ENCODE results near the gene ERICH6B.

The ERICH6B gene

DNA sequence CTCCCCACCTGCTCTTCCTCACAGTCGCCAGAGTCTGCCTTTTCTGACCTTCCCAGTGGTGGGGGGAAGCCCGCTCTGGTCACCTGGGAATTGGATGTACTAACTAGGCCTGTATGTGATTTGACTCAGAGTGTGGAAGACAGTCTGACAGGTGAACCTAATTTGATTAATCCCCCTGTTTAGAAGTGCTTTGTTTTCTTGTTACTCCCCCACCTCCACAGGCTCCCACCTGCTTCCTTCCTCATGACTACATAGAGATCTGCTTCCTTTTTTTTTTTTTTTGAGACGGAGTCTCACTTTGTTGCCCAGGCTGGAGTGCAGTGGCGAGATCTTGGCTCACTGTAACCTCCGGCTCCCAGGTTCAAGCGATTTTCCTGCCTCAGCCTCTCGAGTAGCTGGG, 106.8 kb downstream of the ERICH6B start:
- DNase-seq: no peak

DNA sequence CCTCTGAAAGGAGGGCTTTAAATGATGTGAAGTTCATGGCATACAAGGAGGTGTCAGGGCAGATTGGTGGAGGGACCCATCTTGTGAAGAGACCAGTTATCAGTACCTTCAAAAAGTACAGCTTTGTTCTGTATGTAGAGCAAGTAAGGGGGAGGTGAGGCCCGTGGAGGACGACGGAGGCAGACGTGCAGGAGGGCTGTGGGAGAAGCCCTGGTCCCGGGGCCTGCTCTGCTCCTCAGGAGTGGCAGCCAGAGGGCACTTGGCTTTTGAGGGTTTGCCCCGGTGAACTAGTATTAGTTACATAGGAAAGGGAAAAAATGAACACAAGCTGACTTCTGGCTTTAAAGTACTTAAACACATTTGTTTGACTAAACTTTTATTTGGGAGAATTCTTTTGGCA, 108.7 kb downstream of the ERICH6B start:
- no peak for DNase-seq

DNA sequence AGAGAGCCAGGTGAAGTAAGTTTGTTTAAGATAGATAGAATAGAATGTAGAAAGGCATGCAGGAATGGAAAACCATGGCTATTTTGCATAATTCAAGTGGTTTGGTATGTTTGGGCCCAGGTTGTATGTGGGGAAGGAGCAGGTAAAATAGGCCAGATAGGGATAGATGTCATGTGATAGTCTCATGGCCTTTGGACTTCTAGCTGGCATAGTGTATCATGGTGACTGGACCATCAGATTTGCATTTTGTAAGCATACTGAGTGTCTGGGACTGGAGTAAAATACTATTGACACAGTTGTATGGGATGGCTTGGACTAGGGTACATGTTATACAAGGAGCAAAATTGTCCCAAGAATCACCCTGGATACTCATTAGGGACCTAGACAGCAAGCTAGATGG, 111.9 kb downstream of the ERICH6B start:
- no peak for DNase-seq

DNA sequence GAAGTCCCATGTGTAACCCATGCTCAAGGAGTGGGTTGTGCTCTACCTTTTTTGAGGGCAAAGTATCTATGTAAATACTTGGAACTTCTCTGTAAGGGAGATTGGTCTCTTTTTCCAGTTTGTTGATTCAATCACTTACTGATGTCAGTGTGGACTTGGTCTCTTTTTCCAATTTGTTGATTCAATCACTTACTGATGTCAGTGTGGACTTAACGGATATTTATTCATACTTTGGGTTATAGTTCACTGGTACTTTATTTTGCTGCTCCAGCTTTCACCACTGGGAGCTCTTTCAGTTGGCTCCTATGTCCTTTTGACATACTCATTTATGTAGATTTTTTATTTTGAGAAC, 114.4 kb downstream of the ERICH6B start:
- no peak for DNase-seq

DNA sequence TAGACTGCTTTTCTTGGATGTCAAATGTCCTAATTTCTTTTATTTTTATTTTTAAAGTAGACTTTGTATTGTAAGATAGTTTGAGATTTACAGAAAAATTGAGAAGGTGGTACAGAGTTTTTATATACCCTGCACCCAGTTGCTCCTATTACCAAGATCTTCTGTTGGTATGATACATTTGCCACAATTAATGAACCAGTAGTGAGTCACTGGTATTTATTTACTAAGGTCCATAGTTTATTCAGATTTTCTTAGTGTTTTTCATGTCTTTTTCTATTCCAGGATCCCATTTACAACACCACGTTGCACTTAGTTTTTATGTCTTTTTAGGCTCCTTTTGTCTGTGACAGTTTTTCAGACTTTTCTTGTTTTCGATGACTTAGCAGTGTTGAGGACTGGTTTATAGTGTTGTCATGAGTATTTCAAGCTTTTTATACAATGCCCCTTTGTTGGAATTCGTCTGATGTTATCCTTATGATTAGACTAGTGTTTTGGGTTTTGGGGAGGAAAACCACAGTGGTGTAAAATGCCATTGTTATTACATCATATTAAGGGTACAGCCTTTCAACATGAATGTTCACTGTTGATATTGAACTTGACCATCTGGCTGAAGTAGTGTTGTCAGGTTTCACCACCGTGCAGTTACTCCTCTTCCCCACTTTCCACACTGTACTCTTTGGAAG, 114.9 kb downstream of the ERICH6B start:
- no peak for DNase-seq

DNA sequence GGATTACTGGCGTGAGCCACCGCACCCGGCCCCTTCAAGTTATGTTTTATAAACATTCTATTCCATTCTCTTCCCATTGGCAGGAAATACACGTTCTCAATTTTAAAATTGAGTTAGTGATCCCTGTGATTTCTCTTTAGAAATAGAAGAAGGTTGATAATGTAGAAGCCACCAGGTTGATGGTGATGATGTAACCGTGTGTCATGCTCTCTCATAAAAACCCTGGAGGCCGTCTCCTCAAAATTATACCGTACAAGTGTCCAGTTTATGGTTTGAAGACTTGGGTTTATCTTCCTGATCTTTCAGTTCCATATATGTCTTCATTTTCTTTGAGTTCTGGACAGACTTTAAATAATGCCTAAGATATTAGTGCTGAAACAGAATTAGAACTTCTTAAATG, 118.6 kb downstream of the ERICH6B start:
- no peak for DNase-seq

DNA sequence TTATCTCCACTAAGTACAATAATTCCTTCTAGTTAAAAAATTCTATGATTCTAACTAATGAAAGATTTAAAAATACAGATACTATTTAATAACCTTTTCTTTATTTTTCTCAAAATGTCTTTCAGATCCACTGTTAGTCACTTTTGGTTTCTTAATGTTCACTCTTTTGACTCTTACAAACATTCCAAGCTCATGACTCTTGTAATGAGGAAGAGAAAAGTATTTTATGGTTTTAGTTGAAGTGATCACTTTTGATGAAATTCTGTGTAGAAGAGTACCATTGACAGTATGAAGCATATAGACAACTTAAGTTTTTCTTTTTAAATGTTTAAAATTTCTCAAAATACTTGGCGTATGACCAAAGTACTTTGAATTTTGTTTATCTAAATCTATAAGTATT, 123.0 kb downstream of the ERICH6B start:
- no peak for DNase-seq

Measured in nucleus accumbens (tissue), 56 donors.